OCI-LY1 (cell line): ENCODE measurements around the gene MESD.

ENCODE experiments used
- EZH2 ChIP-seq: fragments of 200-600 bp; sonication (generic), shearing (Covaris generic); IDR thresholded peaks from 2 replicates; pipeline ENCODE4 v1.8.0; 2017; ENCODE audit warnings: borderline replicate concordance, mixed run types, mild to moderate bottlenecking, antibody characterized with exemption, low read length, moderate library complexity, mixed read lengths
- TF ChIP-seq, protein P1 (sequence below): fragments of 200-600 bp; sonication (generic), shearing (Covaris generic); IDR thresholded peaks from 2 replicates; pipeline ENCODE4 v1.5.1; 2017; ENCODE audit warnings: mild to moderate bottlenecking, antibody characterized with exemption, low read length, moderate library complexity, mixed read lengths

DNA sequence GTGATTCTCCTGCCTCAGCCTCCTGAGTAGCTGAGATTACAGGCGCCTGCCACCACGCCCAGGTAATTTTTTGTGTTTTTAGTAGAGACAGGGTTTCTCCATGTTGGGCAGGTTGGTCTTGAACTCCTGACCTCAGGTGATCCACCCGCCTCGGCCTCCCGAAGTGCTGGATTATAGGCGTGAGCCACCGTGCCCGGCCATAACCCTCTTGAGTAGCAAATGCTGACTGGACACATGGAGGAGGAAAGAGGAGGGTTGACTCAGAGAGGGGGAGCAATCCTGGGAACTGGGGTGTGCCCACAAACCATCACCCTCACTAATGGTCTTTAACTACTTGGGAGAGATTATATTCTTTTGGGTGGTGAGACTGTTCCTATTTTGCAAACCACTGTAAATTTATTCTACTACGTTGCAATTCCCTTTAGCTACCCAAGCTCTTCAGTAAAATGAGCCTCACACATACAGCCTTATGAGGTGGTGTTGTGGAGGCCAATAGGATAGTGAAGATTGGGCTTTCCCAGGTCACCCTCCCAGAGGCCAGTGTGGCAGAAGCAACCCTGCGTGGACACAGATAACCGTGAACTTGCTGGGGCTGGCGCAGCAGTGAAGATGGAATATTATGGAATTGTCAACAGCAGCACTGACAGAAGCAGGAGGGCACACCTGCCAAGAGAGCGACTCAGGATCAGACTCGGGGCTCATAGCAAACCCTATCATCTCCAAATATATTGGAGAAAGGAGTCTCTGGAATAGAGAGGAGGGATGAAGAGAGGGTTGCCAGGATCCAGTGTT, 48.5 kb upstream of the MESD start:
- TF ChIP-seq, protein P1, sequence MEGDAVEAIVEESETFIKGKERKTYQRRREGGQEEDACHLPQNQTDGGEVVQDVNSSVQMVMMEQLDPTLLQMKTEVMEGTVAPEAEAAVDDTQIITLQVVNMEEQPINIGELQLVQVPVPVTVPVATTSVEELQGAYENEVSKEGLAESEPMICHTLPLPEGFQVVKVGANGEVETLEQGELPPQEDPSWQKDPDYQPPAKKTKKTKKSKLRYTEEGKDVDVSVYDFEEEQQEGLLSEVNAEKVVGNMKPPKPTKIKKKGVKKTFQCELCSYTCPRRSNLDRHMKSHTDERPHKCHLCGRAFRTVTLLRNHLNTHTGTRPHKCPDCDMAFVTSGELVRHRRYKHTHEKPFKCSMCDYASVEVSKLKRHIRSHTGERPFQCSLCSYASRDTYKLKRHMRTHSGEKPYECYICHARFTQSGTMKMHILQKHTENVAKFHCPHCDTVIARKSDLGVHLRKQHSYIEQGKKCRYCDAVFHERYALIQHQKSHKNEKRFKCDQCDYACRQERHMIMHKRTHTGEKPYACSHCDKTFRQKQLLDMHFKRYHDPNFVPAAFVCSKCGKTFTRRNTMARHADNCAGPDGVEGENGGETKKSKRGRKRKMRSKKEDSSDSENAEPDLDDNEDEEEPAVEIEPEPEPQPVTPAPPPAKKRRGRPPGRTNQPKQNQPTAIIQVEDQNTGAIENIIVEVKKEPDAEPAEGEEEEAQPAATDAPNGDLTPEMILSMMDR = no peak
- no peak for TF ChIP-seq EZH2
